Activated CD4-positive, alpha-beta T cell treated with anti-CD3 and anti-CD28 coated beads, Interleukin-10, Interleukin-2, amounts not matched to agents 100 ng/mL and 50 ng/mL, durations not matched to agents 16 hours and 8 hours (primary cell): Measurements from ENCODE around the gene ZNF775.

Experiments used
- DNase-seq: peaks from one replicate; pipeline ENCODE4 v3.0.0-alpha.2; 2020

The ZNF775 gene

DNA sequence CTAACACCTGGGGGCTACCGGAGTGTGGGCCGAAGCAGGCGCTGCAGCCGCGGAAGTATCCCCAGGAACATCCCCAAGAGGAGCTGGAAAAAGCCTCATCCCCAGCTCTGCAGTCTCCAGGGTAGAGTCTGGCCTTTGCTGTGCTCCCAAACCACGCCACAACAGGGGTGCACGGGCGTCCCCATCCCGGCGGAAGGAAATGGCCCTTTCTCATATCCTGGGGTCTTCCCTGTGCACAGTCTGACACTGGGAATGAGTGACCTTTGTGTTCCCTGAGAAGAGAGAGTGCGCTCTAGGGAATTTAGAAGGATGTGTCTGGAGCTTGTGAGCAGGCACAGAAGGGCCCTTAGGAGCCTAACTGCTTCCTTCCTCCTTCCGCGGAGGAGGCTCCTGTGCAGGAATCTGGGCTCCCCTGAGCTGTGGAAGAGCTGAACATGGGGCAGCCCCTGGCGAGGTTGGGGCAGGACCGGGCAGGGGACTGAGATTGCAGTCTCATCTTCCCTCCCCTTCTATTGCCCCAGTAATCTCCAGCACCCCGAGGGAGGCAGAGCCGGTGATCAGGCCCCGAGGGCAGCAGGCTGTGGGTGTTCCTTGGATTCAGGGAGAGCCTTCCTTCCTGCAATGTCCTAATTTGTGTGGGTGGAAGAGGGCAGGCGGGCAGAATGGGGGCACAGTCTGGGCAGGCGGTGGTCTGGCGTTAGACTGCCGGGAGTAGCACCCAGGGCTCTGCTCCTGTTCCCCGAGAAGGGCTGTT lies 9.2 kb upstream of the ZNF775 start:
- DNase-seq = no peak

DNA sequence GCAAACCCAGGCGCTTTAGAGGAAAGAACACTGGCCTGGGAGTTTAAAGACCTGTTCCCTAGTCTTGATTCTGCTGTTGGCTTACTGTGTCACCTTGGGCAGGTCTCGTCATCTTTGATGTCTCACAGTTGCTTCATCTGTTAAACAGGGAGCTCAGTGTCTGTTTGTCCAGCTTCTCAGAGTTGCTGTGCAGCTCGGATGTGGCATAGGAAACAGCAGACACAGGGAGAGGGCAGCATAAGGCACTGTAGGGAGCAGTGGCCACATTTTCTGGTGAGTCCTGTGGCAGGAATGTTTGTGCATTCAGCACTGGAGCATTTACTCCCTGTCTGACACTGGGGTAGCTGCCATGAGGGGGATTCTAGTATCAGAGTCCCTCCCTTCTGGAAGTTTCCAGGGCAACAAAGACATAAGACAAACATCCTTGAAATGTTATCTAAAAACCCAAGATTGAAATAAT lies 8.5 kb upstream of the ZNF775 start:
- no peak for DNase-seq

DNA sequence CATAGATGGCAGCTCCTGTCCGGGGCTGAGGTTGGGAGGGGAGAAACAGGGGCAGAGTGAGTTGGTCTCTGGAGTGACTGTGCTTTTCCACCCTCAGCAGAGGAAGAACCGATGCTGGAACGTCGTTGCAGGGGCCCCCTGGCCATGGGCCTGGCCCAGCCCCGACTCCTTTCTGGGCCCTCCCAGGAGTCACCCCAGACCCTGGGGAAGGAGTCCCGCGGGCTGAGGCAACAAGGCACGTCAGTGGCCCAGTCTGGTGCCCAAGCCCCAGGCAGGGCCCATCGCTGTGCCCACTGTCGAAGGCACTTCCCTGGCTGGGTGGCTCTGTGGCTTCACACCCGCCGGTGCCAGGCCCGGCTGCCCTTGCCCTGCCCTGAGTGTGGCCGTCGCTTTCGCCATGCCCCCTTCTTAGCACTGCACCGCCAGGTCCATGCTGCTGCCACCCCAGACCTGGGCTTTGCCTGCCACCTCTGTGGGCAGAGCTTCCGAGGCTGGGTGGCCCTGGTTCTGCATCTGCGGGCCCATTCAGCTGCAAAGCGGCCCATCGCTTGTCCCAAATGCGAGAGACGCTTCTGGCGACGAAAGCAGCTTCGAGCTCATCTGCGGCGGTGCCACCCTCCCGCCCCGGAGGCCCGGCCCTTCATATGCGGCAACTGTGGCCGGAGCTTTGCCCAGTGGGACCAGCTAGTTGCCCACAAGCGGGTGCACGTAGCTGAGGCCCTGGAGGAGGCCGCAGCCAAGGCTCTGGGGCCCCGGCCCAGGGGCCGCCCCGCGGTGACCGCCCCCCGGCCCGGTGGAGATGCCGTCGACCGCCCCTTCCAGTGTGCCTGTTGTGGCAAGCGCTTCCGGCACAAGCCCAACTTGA lies 7.8 kb upstream of the ZNF775 start:
- DNase-seq = no peak

DNA sequence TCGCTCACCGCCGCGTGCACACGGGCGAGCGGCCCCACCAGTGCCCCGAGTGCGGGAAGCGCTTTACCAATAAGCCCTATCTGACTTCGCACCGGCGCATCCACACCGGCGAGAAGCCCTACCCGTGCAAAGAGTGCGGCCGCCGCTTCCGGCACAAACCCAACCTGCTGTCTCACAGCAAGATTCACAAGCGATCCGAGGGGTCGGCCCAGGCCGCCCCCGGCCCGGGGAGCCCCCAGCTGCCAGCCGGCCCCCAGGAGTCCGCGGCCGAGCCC lies 7.2 kb upstream of the ZNF775 start:
- no peak for DNase-seq

DNA sequence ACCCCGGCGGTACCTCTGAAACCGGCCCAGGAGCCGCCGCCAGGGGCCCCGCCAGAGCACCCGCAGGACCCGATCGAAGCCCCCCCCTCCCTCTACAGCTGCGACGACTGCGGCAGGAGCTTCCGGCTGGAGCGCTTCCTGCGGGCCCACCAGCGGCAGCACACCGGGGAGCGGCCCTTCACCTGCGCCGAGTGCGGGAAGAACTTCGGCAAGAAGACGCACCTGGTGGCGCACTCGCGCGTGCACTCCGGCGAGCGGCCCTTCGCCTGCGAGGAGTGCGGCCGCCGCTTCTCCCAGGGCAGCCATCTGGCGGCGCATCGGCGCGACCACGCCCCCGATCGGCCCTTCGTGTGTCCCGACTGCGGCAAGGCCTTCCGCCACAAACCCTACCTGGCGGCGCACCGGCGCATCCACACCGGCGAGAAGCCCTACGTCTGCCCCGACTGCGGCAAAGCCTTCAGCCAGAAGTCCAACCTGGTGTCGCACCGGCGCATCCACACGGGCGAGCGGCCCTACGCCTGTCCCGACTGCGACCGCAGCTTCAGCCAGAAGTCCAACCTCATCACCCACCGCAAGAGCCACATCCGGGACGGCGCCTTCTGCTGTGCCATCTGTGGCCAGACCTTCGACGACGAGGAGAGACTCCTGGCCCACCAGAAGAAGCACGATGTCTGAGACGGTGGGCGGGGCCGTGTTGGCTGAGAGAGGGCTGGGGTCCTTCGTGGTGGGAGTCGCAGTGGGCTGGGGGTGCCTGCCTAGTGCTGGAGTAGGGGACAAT lies 6.7 kb upstream of the ZNF775 start:
- DNase-seq = no peak

DNA sequence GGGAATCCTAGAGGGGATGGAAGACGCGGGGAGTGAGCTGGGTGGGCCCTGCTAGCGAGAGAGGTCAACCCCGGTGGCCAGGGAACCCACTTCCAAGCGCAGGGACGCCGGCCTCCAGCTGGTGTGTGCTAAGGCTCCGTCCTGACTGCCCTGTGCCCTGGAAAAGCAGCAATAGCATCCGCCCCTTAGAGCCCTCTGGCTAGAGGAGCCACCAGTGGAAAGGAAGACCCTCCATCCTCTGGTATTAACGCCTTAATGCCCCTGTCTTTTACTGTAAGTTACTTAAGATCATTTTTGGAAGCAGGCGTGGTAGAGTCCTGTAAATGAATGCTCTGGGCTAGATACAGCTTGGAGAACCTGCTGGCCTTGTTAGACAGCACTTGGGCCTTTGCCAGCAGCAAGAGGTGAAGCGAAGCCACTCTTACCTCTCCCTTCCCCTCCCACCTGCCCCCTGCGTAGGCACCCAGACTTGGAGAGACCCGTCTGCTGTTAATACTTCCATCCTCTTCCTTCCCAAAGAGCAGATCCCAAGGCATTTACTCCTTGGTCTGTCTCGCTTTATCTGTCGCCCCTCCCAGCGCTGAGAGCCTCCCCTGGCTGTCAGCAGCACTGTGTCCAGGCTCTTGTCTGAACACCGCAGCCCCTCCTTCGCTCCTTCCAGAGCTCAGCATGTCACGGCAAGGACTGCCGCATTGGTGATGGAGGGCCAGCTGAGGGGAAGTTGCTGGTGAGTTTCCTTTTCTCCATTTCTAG lies 5.9 kb upstream of the ZNF775 start:
- no peak for DNase-seq

DNA sequence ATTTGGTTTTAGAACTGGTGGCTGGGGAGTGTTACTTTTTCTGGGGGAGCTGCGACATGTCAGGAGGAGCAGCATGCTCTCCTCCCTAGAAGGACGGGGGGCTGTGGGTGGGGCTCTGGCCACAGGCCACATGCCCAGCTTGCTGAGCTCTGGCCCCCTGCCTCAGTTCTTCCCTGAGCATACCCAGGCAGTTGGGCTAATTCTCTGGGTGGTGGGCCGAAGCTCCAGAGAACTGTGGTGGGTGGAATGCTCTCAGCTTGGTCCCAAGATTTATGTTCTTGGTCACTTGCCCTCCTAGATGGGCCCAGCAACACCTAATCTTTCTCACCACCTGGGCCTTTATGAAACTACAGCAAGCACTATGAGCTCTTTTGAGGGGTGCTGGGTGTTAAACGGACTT lies 5.1 kb upstream of the ZNF775 start:
- no peak for DNase-seq

DNA sequence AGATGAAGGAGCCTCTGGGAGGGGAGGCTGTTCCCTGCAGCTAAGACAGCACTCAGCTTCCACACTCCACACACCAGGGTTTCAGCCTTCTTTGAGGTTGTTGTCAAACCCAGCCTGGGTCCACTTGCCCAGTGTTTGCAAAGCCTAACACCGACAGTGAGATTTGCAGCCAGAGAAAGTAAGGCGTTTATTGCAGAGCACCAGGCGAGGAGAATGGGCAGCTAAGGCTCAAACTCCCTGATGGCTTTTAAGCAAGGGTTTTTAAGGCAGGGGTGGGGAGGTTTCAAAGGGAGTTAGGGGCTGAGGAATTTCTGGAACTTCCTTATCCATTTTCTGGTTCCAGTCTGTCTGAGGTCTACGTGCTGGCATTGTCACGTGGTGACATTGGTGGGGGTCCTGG lies 4.7 kb upstream of the ZNF775 start:
- DNase-seq = no peak

DNA sequence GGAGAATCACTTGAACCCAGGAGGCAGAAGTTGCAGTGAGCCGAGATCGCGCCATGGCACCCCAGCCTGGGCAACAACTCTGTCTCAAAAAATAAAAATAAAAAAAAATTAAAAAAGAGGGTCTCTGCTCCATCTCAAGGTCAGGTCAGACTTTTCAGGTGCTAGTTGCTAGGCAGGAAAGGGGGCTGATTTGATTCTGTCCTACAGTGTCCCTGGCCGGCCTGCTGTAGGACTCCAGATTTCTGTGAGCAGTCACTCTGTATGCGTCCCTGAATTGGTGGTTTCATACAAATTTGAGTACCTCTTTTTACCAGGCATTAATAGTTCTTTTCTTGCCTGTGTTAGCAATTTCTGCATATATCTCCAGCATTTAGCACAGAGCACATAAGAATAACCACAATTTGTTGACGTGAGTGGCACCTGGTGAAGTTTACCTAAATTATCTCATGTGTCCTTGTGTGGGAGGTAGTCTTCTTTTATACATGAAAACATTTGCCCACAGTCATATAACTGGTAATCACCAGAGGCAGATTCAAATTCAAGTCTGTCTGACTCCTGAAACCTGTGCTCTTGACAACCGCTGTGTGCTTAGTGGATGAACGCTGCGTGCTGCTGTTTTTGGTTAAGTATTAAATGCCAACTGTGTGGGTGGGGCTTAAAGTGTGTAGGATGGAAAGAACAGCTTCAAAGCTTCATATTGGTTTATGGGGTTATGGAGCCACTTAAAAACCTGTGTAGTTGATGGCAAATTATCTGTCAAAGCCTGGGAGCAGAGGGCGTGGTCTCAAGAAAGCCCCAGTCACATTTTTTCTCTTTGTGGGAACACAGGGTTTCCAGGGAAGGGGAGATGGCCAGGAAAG lies 3.2 kb upstream of the ZNF775 start:
- DNase-seq = peak; percentile 41

DNA sequence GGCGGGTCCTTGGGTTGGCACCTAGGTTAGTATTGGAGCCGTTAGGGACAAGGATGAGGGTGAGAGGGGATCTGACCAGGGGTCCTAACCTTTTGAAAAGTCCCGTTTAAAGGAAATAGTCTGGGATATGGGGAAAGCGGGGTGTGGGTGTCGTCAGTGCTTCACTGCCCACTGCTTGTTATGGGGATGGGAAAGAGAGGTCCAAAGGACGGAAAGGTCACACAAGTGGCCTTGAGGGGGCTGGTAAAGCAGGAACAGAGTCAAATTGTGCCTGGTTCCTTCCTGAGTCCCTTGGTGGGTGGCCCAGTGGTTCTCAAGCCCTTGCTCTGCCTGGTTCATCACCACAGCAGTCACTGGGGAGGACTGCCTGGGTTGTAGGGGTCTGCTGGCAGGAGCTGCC lies 2.6 kb upstream of the ZNF775 start:
- DNase-seq = no peak

DNA sequence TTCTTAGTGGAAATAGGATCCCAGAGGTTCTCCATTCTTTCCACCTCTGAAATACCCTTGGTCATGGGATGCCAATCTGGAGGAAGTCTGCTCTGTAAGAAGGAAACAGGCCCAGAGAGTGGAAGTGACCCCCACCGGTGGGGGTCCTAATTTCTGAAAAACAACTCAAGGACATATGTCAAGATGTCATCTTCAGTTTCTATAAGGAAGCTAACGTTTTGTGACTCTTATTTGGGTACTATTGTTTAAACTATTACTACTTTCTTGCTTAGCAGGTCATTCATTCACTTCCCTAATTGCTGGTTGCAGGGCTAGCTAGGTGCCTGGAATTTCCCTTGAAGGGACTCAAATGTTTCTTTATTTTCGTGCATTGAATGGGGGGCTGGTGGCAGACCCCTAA lies 1.9 kb upstream of the ZNF775 start:
- DNase-seq = no peak

DNA sequence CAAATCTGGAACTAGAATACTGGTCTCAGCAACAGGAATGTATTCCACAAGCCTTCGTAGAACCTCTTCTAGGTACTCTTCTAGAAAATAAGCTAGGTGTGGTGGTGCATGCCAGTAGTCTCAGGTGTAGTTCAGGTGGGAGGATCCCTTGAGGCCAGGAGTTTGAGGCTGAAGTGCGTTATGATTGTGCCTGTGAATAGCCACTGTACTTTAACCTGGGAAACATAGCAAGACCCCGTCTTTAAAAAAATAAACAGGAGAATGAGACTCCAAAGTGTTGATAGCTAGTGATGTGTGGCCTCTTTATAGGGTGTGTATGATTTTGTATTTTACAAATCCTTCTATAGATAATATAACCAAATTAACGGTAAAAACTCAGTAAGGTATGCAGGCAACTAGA lies 1.5 kb upstream of the ZNF775 start:
- DNase-seq = no peak

DNA sequence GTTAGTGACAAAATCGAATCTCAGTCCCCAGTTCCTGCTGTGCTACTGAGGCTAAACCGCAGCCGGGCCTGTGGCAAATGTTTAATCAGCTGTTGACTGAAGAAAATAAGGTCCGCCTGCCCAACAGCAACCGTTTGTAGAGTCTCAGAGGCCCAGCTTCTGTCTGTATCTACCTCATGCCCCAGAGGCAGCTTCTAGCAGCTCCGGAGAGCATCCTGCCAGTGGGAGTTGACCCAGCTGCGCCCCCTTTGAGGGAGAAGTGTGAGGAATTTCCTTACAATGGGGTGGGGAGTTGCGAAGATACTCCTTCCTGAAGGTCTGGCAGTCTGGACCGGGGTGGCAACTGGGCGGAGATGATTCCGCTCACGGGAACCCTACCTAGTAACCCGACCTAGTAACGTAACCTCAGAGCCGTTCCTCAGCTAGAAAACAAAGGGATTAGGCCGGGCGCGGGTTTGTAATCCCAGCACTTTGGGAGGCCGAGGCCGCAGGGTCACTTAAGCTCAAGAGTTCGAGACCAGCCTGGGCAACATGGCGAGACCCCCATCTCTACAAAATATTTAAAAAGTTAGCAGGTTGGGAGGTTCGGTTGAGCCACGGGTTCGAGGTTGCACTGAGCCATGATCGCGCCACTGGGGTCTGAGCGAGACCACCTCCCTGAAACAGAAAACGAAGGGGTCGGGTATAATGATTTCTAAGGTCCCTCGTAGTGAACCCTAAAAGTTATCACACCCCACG lies 846 bp upstream of the ZNF775 start:
- DNase-seq = peak; percentile 55

DNA sequence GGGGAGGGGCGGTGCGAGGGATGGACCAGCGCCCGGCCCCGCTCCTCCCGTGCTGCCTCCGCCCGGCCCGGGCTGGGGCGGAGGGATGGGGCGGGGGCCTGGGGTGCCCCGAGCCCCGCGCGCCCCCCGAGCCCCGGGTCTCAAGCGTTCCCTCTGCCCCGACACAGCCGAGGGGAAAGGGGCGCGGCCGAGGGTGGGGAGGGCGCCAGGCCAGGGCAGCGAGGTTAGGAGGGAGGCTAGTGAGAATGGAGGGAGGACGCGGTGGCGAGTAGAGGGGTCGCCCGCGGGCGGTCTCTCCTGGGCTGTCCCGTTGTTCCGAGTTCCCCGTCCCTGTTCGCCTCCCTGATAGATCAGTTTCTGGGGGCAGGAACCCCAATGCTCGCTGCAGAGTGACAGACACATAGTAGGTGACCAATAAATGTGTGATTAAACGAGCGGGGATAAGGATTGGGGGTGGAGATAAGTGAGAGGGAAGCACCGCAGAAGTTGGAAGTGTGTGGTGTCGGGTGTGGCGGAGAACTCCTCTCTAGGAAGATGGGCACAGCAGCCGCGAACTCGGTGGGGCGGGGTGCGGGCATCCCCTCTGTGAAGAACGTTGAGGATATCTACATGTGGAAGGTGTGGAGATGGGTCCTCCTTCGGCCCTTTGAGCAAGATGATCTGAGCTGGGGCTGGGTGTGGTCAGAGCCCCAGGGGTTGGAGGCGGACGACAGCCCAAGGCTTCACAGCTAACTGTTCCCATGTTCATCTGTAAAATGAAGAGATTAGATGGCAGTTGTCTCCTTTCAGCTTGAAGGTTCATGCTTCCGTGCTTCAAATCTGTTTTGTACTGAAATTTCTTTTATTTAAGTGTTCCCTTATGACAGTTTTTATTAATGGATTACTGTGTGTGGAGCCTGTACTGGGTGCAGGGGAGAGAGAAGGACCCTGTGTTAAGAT lies 580 bp downstream of the ZNF775 start:
- DNase-seq = peak; percentile 23

DNA sequence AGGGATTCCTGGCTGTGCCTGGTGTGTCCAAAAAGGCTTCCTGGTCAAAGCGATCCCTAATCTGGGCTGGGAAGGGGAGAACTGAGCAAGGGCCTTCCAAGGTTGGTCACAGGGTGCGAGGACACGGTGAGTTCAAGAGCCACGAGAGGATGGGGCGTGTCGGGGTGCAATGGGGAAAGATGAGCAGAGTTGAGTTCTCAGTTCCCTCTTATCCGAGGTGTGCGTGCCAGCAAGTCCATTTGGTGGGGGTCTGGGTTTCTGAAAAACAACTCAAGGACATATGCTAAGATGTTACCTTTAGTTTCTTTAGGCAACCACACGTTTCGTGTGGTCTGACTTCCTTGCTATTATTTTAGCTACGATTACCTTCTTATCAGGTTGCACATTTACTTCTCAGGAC lies 1.3 kb downstream of the ZNF775 start:
- no peak for DNase-seq

DNA sequence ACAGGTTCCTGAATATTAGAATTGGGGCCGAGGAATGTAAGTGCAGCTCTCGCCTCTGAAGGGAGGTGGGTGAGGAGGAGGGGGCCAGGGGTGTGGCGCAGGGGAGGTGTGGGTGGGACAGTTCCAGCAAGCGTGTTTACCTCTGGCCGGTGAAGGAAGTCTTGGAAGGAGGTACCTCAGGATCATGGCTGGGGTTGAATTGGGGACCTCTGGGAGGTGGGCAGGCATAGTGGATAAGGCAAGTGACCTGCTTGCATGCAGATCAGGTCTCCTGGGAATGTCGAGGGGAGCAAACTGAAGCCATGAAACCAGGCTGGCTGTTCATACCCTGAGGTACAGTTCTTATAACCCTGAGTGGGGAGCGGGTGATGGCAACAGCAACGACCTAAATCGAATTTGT lies 2.0 kb downstream of the ZNF775 start:
- DNase-seq = no peak

DNA sequence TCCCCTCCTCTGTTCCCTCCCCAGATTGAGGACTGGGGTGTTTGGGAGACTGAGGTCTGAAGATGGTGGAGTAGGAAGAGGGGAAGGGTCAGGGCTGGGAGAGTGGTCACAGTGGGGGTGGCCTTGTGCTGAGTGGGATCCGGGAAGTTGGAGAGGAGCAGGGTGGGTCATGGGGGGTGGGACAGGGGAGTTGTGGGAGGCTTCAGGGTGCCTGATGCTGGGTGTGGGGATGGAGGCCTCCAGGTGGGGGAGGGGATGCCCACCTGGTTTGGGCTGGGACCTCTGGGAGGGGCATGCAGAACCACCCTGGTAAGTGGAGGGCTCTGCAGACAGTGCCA lies 2.6 kb downstream of the ZNF775 start:
- DNase-seq = no peak

DNA sequence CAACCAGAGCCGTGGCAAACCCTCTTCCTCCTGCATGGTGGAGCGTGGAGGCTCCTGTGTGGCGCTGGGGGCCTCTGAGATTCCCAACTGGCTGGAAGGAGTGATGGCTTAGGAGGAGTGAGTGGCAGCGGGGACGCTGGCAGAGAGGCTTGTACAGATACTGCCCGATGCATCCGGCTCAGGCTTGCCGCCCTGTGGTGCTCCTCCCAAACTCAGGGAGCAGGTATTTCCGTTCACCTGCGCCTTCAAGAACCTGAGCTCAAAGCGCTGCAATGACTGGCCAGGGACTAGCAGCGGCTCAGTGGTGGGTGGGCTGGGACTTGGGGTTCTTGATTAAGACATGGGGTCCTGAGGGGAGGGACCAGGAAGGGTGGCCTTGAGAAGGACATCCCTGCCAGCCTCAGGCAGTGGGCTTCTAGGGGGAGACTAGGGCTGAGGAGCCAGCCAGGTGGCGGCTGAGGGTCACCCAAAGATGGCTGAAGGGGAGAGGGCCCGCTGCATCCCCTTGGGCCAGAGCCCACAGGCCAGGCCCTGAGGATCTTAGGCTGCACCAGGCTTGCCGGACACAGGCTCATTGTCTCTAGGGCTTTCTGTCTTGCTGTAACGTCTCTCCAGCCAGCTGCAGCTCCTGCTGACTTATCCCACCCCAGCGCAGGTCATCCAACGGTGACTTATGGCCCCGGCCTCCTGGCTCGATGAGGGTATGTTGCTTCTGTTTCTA lies 3.2 kb downstream of the ZNF775 start:
- DNase-seq = no peak

DNA sequence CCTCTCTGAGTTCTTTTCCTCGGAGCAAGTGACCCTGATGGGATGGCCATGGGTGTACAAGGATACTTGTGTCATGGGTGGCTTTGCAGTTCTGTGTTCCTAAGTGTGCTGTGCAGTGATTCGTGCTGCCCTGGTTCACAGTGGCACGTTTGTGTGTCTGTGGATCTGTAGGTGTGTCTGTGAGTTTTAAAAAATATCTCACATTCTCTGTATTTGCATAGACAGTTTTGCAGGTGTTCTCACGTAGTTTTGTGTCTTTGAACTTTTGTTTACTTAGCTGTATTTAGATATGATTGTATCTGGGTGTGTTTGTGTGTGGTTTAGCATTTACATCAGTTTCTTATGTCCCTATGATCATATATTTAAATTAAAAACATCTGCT lies 3.7 kb downstream of the ZNF775 start:
- DNase-seq = no peak
